T follicular helper cell (primary cell): ENCODE results near the gene C14orf119.

ENCODE experiments used
- DNase-seq: peaks from one replicate; pipeline ENCODE4 v3.0.0-alpha.2; 2020; ENCODE audit warnings: low read depth

C14orf119 gene

DNA sequence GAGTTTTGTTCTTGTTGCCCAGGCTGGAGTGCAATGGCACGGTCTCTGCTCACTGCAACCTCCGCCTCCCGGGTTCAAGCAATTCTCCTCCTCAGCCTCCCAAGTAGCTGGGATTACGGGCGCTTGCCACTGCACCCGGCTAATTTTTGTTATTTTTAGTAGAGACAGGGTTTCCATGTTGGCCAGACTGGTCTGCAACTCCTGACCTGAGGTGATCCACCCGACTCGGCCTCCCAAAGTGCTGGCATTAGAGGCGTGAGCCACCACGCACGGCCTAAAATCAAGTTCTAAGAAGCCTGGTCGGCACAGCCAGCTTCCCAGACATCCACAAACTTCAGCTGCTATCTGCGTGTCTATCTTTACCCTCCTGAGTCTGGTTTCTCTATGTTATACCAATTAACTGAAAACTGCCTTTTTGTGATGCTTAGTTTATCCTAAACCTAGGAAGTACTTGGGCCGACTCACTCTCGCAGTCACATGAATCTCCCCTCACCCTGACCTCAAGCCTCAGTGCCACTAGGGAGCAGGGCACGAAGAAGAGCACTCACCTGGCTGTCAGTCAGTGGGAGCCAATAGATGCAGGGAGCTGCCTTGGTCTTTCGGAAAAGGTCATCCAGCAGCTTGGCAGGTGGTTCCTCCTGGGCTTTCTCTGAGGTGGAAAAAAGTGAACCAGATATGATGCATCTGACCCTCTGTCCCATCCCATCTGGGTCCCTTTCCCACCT, 34.6 kb upstream of the C14orf119 start:
- no peak for DNase-seq

- no peak for DNase-seq
Observed at GRCh38 chr14:23062002-23062401, 33.3 kb upstream of the C14orf119 start.

DNA sequence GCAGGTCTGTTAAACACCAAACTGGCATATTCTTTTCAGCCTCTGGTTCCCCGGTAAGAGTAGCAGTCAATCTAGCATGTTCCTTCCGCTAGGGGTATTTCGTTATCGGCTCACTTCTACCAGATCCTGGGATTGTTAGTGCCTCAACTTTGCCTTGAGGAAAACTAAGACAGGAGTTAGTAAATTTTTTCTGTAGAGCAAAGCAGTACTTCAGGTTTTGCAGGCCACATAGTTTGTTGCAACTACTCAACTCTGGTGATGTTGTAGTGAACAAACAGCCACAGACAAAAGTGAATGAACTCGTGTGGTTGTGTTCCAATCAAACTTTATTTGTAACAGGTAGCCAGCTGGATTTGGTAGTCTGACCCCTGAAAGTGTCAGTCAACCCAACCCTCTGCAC, 31.7 kb upstream of the C14orf119 start:
- DNase-seq: no peak

DNA sequence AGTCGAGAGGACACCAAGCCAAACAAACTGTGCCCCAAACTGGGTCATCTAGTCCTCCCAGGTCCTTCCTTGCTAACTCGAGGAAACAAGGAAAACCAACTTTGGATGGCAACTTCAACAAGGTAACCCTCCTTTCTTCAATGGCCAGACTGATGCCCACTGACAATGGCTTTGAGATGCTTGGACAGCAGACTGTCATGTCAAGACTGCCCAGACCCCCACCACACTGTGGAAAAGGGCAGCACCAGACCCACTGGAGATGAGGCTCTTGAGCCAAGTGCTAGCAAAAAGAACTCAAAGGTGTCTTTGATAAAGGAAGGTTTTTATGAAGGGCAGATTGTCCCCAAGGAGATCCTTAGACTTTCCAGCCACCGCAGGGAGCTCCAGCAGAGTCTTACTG, 28.9 kb upstream of the C14orf119 start:
- DNase-seq: no peak

GRCh38 chr14:23066855-23067744, 28.2 kb upstream of the C14orf119 start:
- no peak for DNase-seq

DNA sequence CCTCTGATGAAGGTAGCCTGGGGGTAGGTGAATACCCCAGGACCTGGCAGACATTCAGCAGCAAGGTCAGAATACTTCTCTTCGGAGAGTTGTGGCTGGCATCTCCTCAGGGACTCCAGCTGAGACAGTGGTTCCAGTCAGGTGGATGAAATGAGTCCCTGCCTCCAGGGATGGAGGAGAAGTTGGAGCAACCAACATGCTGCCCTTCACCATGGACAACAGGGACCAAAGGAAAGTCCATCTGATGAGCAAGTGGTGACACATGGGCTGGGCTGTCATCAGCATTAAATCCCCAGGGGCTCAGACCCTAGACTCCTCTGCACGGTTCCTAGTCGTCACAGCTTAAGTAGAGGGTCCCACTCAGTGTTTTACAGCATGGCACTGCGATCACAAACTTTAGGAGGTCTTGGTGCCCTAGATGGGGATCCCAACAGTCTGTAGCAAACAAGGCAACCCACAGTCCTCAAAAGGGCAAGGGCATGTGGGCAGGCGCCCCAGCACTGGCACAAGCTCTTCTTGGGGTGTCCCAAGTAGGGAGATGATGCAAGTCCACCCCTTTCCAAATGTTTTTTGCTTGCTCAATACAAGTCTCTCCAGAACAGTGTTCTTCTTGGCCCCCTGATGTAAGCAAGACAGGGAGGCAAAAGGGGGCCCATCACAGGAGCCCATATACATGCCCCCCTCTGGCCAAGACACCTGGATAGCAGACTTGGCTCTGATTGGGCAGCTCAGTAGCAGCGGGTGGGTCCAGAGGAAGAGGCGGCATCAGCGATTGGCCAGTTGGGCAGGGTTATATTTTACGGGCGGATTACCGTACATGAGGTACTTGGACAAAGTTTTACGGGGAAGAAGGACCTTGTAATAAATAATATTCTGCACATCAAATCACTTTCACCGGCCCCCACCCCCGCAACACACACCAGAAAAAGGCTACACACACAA, 27.2 kb upstream of the C14orf119 start:
- no peak for DNase-seq

- DNase-seq: peak; percentile 64
Observed at GRCh38 chr14:23068789-23069412, 26.4 kb upstream of the C14orf119 start.

- DNase-seq: no peak
Observed at GRCh38 chr14:23069413-23069806, 25.9 kb upstream of the C14orf119 start.

DNA sequence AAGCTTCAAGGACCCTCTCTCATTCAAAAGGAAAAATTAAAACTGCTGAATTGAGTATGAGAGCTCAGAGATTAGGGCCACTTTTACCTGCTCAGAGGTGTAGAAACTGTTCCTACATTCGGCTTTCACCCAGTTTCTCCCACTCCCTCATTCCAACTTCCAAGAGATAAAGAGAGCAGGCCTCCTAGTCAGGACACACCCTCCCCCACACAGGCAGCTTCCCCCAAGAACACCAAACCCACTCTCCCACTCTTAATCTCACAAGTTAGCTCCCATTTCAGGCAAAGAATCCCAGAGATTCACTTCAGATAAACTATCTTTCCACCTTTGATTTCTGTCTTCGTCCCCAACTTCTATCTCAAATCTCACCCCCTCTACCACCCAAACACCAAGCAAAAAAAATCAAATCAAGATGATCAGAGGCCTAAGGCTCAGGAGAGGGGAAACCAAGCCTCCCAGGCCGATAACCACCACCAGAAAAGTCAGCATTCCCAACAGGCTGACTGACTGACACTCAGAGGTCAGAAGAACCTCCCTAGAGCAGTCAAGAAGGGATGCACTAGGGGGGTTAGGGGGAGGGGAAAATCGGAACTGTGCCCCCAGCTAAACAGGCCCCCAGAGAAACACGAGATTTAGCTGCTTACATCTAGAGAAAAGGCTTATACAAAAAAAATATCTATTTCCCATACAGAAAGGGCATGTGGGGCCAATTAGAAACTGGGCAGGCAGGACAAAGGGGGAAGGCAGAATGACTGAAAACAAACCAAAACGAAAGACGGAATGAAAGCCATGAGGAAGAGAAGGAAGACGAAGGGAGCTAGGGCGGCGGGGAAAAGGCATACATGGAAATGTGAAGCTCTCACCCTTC, 24.8 kb upstream of the C14orf119 start:
- DNase-seq: no peak

GRCh38 chr14:23071244-23071920, 23.9 kb upstream of the C14orf119 start:
- DNase-seq: peak; percentile 69

- DNase-seq: no peak
Observed at GRCh38 chr14:23071921-23072539, 23.3 kb upstream of the C14orf119 start.

GRCh38 chr14:23074906-23075305, 20.4 kb upstream of the C14orf119 start:
- no peak for DNase-seq

GRCh38 chr14:23076785-23077408, 18.4 kb upstream of the C14orf119 start:
- DNase-seq: no peak

- DNase-seq: no peak
Observed at GRCh38 chr14:23077962-23078361, 17.3 kb upstream of the C14orf119 start.

DNA sequence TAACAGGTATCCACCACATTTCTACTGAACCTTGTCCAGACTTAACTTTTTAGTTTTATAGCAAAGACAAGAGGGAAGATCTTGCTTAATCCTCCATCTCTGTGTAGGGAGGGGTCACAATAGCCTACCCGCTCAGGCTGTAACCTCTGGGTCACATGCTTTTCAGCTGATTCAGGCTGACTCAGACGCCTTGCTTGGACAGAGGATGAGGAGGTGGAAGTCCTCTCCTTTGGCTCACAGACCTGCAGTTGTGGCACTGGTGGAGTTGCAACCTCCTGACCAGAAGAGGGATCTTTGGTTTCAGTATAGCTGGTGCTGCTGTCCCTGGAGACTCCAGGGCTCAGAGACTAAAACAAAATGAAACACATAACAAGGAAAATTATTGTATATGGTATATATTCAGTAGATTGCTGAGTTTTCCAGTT, 16.6 kb upstream of the C14orf119 start:
- DNase-seq: no peak

DNA sequence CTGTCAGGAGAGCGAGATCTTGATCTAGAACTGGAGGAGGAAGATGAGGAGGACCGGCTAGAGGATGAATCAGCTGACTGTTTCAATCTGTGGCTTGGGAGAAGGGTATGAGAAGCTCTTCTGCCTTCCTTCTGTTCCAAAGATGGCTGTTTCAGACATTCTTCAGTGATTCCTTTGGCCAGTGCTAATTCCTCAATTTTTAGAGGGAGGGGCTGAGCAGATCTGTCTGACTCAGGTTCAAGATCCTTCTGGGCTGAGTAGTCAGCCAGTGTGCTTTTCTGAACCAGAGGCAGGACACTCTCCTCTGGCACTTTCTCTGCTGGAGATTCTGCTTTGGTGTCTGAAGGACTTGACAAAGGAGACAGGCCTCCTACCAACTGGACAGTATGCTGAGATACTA, 15.6 kb upstream of the C14orf119 start:
- DNase-seq: no peak

GRCh38 chr14:23080474-23080873, 14.8 kb upstream of the C14orf119 start:
- no peak for DNase-seq

DNA sequence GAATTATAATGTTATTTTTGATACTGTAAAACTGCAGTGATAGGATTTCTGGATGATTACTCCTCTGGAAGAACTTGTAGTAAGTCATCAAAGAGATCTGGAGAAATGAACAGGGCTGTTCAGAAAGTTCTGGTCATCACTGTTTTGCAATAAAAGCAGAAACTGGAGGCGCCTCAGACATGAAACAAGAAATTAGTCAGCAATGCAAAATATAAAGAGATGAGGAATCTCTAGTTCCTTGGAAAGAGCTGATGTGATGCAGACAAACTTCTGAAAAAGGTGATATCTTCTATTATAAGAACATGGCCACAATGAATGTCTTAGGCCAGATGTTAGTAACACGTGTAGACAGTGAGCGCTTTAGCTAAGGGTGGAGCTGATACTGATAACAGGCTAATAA, 9.8 kb upstream of the C14orf119 start:
- DNase-seq: no peak

GRCh38 chr14:23086565-23086964, 8.7 kb upstream of the C14orf119 start:
- no peak for DNase-seq
